Neutrophil (primary cell): ENCODE results near the gene MESP1.
A peak's percentile ranks its signal among the peaks of the same experiment; 100 is the strongest.

Source experiments
- H3K27ac ChIP-seq: fragments of 200-600 bp; sonication (generic); 2 replicates; pipeline ENCODE4 v1.5.1; 2016; ENCODE audit warnings: mild to moderate bottlenecking, moderate library complexity
- H3K27me3 ChIP-seq: fragments of 200-600 bp; sonication (generic); 2 replicates; pipeline ENCODE4 v1.6.0; 2016; ENCODE audit warnings: mild to moderate bottlenecking
- H3K36me3 ChIP-seq: fragments of 200-600 bp; sonication (generic); 2 replicates; pipeline ENCODE4 v1.5.1; 2017
- H3K4me1 ChIP-seq, 2 experiments: fragments of 200-600 bp in 1 of 2; sonication (generic) in 1 of 2; 1 replicate in 1 of 2; 2 replicates in 1 of 2; pipeline versions ENCODE4 v1.5.1 to v1.6.1; 2013 to 2016; ENCODE audit warnings: low read depth in 1 of 2, low read length in 1 of 2, mild to moderate bottlenecking in 1 of 2, moderate library complexity in 1 of 2; ENCODE audit not compliant: control insufficient read depth in 1 of 2, insufficient read depth in 1 of 2
- H3K4me3 ChIP-seq, 2 experiments: fragments of 200-600 bp in 1 of 2; sonication (generic) in 1 of 2; 1 replicate in 1 of 2; 2 replicates in 1 of 2; pipeline ENCODE4 v1.5.1; 2013 to 2016; ENCODE audit warnings: low read depth in 1 of 2, low read length in 1 of 2, mild to moderate bottlenecking in 1 of 2, moderate library complexity in 1 of 2
- H3K9me3 ChIP-seq: fragments of 200-600 bp; sonication (generic); 2 replicates; pipeline ENCODE4 v1.5.1; 2016
- TF ChIP-seq, protein P1 (sequence below): fragments of 200-600 bp; sonication (generic); IDR thresholded peaks from 2 replicates; pipeline ENCODE4 v1.5.1; 2016; ENCODE audit warnings: antibody characterized with exemption

MESP1 gene

DNA sequence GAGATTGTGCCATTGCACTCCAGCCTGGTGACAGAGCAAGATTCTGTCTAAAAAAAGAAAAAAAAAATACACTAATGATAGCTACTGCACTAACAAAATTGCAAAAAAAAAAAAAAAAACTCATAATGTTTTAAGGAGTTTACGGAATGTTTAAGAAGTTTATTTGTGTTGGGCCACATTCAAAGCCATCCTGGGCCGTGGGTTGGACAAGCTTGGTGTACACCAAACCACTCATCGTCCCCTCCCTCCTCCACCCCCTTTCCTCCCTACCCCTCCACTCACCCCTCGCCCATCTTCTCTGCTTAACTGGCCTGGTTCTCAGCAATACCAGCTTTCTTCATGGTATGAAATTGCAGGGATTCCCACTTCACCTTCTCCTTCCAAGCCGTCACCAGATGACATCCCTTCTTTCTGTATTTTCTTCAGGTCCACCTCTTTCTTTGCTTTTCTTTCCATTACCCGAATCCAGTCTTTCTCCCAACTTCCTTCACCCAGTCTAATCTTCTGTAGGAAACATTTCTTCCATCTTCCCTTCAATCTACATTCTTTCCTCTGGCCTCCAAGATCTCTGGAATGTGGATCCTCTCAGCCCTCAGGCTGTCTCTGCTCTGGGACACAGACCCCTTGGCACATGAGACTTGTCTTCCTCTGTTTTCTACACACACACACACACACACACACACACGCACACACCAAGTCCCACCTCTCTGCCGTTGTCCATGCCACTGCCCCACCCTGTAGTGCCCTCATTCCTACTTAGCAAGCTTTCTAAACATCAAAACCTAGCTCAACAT lies 3.5 kb upstream of the MESP1 start:
- Histone ChIP-seq H3K27me3 (peaks cover 27% of the 10 kb centered on the region), H3K4me1 (peaks cover 14 to 18% of the 10 kb centered on the region in 2 experiments), H3K27ac (no peak overlapping the region), H3K4me3 (no peak overlapping the region), H3K36me3 (no peaks in the 10 kb centered on the region), H3K9me3 (no peaks in the 10 kb centered on the region)
- TF ChIP-seq, protein P1, sequence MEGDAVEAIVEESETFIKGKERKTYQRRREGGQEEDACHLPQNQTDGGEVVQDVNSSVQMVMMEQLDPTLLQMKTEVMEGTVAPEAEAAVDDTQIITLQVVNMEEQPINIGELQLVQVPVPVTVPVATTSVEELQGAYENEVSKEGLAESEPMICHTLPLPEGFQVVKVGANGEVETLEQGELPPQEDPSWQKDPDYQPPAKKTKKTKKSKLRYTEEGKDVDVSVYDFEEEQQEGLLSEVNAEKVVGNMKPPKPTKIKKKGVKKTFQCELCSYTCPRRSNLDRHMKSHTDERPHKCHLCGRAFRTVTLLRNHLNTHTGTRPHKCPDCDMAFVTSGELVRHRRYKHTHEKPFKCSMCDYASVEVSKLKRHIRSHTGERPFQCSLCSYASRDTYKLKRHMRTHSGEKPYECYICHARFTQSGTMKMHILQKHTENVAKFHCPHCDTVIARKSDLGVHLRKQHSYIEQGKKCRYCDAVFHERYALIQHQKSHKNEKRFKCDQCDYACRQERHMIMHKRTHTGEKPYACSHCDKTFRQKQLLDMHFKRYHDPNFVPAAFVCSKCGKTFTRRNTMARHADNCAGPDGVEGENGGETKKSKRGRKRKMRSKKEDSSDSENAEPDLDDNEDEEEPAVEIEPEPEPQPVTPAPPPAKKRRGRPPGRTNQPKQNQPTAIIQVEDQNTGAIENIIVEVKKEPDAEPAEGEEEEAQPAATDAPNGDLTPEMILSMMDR = no peak

DNA sequence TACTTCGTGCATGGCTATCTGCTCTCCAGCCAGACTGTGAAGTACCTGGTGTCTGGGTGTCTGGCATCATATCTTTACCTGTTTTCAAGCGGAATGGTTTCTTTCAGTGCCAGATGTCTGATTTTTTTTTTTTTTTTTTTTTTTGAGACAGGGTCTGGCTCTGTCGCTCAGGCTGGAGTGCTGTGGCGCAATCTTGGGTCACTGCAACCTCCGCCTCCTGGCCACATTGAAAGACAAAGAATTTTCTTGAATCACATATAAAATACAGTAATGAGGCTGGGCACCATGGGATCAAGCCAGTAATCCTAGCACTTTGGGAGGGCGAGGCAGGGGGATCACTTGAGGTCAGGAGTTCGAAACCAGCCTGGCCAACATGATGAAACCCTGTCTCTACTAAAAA lies 2.8 kb upstream of the MESP1 start:
- no peak overlapping the region for H3K4me3 ChIP-seq
- TF ChIP-seq, protein P1 = no peak

DNA sequence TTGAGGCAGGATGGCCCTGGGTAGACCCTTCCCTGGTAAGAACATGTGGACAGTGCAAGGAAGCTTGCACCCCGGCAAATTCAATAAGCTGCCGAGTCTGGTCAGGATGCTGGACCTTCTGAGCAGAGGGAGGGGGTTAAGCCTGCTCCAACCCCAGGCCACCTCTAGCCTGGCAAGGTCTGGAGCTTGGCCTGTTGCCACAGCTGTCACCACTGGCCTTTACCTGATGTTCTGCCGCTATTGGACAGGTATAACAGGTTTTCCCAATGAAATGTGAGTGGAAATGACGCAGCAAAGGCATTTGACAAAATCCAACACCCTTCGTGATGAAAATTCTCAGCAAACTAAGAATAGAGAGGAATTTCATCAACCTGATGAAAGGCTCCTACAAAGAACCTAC lies 699 bp upstream of the MESP1 start:
- Histone ChIP-seq H3K27me3 (peaks cover 50% of the 10 kb centered on the region), H3K9me3 (no peaks in the 10 kb centered on the region), H3K27ac (no peak overlapping the region), H3K4me3 (peak overlapping the region in 1 of 2 experiments; percentile 63), H3K36me3 (no peaks in the 10 kb centered on the region), H3K4me1 (peaks cover 14 to 18% of the 10 kb centered on the region in 2 experiments)
- TF ChIP-seq, protein P1 = no peak

More for the DNA sequence above, 2.8 kb upstream of the MESP1 start:
- Histone ChIP-seq H3K27ac (no peak overlapping the region), H3K9me3 (no peaks in the 10 kb centered on the region), H3K4me1 (peaks cover 14 to 18% of the 10 kb centered on the region in 2 experiments), H3K36me3 (no peaks in the 10 kb centered on the region), H3K27me3 (peaks cover 34% of the 10 kb centered on the region)

DNA sequence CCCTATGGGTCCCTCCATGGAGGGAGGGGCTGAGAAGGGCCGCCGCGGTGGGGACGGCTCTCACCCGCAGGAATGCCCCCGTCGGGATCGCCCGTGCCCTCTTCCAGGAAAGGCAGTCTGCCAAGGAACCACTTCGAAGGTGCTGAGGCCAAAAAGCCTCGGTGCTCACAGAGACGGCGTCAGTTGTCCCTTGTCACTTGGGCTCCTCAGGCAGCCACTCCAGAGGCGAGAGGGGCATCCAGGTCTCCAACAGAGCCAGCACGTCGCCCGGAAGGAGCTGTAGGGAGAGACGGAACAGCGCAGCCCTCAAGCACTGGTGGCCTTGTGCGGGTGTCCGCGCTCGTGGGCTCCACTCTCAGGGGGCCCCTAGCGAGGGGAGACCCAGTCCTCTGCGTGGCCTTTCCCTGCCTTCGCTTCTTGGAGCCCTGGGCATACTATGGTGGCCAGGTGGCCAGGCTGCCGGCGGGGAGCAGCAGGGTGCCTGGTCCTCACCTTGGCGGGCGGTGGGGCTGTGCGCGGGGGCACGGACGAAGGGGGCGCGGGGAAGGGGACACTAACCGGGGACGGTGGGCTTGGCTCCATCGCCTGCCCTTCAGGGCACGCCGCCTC lies 994 bp downstream of the MESP1 start:
- TF ChIP-seq, protein P1 = no peak
- Histone ChIP-seq H3K9me3 (no peaks in the 10 kb centered on the region), H3K36me3 (no peaks in the 10 kb centered on the region), H3K4me1 (peaks cover 14 to 18% of the 10 kb centered on the region in 2 experiments), H3K4me3 (peak overlapping the region; percentile 63 to 75), H3K27me3 (peaks cover 50% of the 10 kb centered on the region), H3K27ac (peak overlapping the region; percentile 38)

DNA sequence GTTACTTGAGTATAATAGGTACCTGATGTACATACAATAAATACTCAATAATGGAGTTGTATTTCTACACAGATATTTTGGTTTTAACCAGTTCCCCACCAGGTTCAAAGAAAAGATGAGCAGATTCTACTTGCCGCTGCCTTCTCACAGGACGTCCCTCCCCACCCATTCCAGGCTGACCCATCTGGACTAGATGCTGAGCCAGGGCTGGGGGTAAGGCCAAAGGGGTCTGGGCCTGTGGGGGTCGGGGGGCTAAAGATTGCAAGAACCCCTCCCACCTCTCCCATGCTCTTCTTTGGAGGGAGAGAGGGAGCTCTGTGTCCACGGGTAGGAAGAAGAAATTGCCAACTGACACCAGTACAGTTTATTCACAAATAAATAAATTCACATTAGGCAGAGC lies 1.5 kb downstream of the MESP1 start:
- H3K4me1 ChIP-seq = peaks cover 14 to 18% of the 10 kb centered on the region in 2 experiments
- H3K4me3 ChIP-seq = no peak overlapping the region
- TF ChIP-seq, protein P1 = no peak
- peaks cover 50% of the 10 kb centered on the region for H3K27me3 ChIP-seq
- no peaks in the 10 kb centered on the region for H3K36me3 ChIP-seq
- H3K9me3 ChIP-seq = no peaks in the 10 kb centered on the region
- no peak overlapping the region for H3K27ac ChIP-seq
